DOHH2 (cell line): ENCODE results near the gene KIT.

Experiments used
- H3F3A ChIP-seq: fragments of 200-600 bp; sonication (generic), shearing (Covaris generic); 2 replicates; pipeline ENCODE4 v1.6.0; 2016; ENCODE audit warnings: antibody characterized with exemption, mild to moderate bottlenecking; ENCODE audit not compliant: control insufficient read depth, insufficient read depth
- H3K27ac ChIP-seq: fragments of 200-600 bp; sonication (generic); 2 replicates; pipeline ENCODE4 v1.5.1; 2014; ENCODE audit warnings: low read depth, mild to moderate bottlenecking, low read length, moderate library complexity
- H3K27me3 ChIP-seq: fragments of 200-600 bp; sonication (generic); 2 replicates; pipeline ENCODE4 v1.6.1; 2014; ENCODE audit warnings: mild to moderate bottlenecking, low read length, mixed read lengths; ENCODE audit not compliant: control insufficient read depth
- H3K36me3 ChIP-seq: fragments of 200-600 bp; sonication (generic); 2 replicates; pipeline ENCODE4 v1.6.1; 2014; ENCODE audit warnings: mild to moderate bottlenecking, low read length, moderate library complexity, mixed read lengths; ENCODE audit not compliant: control insufficient read depth
- H3K4me1 ChIP-seq: fragments of 200-600 bp; sonication (generic); 2 replicates; pipeline ENCODE4 v1.6.1; 2014; ENCODE audit warnings: mild to moderate bottlenecking, low read length, mixed read lengths; ENCODE audit not compliant: control insufficient read depth
- H3K4me2 ChIP-seq: fragments of 200-600 bp; sonication (generic); 2 replicates; pipeline ENCODE4 v1.6.0; 2014; ENCODE audit warnings: mild to moderate bottlenecking, low read length, moderate library complexity
- H3K4me3 ChIP-seq: fragments of 200-600 bp; sonication (generic); 2 replicates; pipeline ENCODE4 v1.5.1; 2014; ENCODE audit warnings: mild to moderate bottlenecking, low read length, mixed read lengths
- H3K79me2 ChIP-seq: fragments of 200-600 bp; sonication (generic); 2 replicates; pipeline ENCODE4 v1.6.1; 2014; ENCODE audit warnings: mild to moderate bottlenecking, low read length, mixed read lengths; ENCODE audit not compliant: control insufficient read depth
- H3K9me2 ChIP-seq: fragments of 200-600 bp; sonication (generic); replicated peaks from 2 replicates; pipeline ENCODE4 v1.6.1; 2014; ENCODE audit warnings: mild to moderate bottlenecking, low read length, mixed read lengths; ENCODE audit not compliant: control insufficient read depth
- H3K9me3 ChIP-seq: fragments of 200-600 bp; sonication (generic); 2 replicates; pipeline ENCODE4 v1.6.1; 2014; ENCODE audit warnings: antibody characterized with exemption, low read length, mixed read lengths; ENCODE audit not compliant: control insufficient read depth, insufficient read depth
- H4K20me1 ChIP-seq: fragments of 200-600 bp; sonication (generic); 2 replicates; pipeline ENCODE4 v1.6.0; 2014; ENCODE audit warnings: low read depth, mild to moderate bottlenecking, antibody characterized with exemption, low read length, moderate library complexity; ENCODE audit not compliant: control insufficient read depth, insufficient read depth
- EZH2phosphoT487 ChIP-seq: fragments of 200-600 bp; sonication (generic); IDR thresholded peaks from 2 replicates; pipeline ENCODE4 v1.6.1; 2017; ENCODE audit warnings: borderline replicate concordance, mild to moderate bottlenecking, antibody characterized with exemption, low read length, moderate library complexity, mixed read lengths
- TF ChIP-seq, protein P1 (sequence below): fragments of 200-600 bp; sonication (generic); IDR thresholded peaks from one replicate; pipeline ENCODE4 v1.5.1; 2014; ENCODE audit warnings: antibody characterized with exemption, mild to moderate bottlenecking, low read depth, low read length; ENCODE audit not compliant: poor library complexity, severe bottlenecking

The KIT gene

DNA sequence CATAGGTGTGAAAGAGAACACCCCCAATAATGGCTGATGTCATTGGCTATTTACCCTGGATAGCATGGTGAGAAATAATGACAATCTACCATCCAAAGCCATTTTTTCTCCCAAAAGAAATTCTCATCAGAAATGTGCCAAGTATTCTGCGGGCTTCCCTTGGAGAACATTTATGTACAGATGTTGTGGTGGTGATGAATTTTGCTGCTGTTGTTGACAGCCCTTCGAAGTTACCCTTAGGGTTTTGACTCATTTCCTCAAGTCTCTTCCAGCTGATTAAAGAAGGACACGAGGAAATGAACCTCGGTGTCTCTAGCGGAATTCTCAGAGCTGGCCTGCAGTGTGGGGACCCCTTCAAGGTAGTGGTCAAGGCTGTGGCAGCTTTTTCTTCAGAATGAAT lies 3.4 kb downstream of the KIT start:
- Histone ChIP-seq H3K27me3 (no peaks in the 10 kb centered on the region; the same call in 1 of the 2 replicates), H3K9me3 (no peaks in the 10 kb centered on the region; the same call in 1 of the 2 replicates), H3K79me2 (no peaks in the 10 kb centered on the region), H3F3A (no peaks in the 10 kb centered on the region), H3K4me2 (no peak overlapping the region), H3K27ac (no peak overlapping the region), H3K4me1 (no peaks in the 10 kb centered on the region), H3K4me3 (no peak overlapping the region), H3K36me3 (no peaks in the 10 kb centered on the region), H4K20me1 (no peaks in the 10 kb centered on the region), H3K9me2 (no peaks in the 10 kb centered on the region)
- no peak for TF ChIP-seq EZH2phosphoT487
- TF ChIP-seq, protein P1, sequence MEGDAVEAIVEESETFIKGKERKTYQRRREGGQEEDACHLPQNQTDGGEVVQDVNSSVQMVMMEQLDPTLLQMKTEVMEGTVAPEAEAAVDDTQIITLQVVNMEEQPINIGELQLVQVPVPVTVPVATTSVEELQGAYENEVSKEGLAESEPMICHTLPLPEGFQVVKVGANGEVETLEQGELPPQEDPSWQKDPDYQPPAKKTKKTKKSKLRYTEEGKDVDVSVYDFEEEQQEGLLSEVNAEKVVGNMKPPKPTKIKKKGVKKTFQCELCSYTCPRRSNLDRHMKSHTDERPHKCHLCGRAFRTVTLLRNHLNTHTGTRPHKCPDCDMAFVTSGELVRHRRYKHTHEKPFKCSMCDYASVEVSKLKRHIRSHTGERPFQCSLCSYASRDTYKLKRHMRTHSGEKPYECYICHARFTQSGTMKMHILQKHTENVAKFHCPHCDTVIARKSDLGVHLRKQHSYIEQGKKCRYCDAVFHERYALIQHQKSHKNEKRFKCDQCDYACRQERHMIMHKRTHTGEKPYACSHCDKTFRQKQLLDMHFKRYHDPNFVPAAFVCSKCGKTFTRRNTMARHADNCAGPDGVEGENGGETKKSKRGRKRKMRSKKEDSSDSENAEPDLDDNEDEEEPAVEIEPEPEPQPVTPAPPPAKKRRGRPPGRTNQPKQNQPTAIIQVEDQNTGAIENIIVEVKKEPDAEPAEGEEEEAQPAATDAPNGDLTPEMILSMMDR = no peak

DNA sequence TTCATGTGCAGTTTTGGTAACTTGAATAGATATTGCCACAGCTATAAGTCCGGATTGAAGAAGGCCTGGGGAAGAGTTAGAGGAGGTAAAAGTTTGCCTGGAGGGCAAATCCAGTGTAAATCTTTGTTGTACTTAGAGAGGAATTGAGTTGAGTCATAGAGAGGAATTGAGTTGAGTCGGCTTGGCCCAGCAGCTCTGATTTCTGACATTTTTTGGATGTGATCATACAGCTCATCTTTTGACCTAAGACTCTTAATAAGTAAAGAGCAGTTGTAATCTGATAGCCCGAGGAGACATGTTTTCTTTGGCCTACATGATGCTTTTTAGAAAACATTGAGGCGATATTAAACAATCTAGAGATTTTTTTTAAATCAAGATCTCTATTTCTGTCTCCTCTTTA lies 3.9 kb downstream of the KIT start:
- Histone ChIP-seq H3K4me1 (no peaks in the 10 kb centered on the region), H3K9me2 (no peaks in the 10 kb centered on the region), H3K79me2 (no peaks in the 10 kb centered on the region), H4K20me1 (no peaks in the 10 kb centered on the region), H3K4me3 (no peak overlapping the region), H3K9me3 (no peaks in the 10 kb centered on the region; the same call in 1 of the 2 replicates), H3K36me3 (no peaks in the 10 kb centered on the region), H3K27me3 (no peaks in the 10 kb centered on the region; the same call in 1 of the 2 replicates), H3K27ac (no peak overlapping the region), H3F3A (no peaks in the 10 kb centered on the region), H3K4me2 (no peak overlapping the region)
- TF ChIP-seq, protein P1 = no peak
- TF ChIP-seq EZH2phosphoT487 = no peak

GRCh38 chr4:54662123-54662522 lies 4.4 kb downstream of the KIT start:
- no peaks in the 10 kb centered on the region for H3K9me2 ChIP-seq
- no peak for TF ChIP-seq EZH2phosphoT487
- TF ChIP-seq, protein P1 = no peak
- H3K27me3 ChIP-seq = no peaks in the 10 kb centered on the region; the same call in 1 of the 2 replicates
- no peaks in the 10 kb centered on the region for H3F3A ChIP-seq
- no peaks in the 10 kb centered on the region for H3K36me3 ChIP-seq
- no peaks in the 10 kb centered on the region for H4K20me1 ChIP-seq
- no peaks in the 10 kb centered on the region; the same call in 1 of the 2 replicates for H3K9me3 ChIP-seq
- no peak overlapping the region for H3K4me3 ChIP-seq
- H3K27ac ChIP-seq = no peak overlapping the region
- no peaks in the 10 kb centered on the region for H3K79me2 ChIP-seq
- H3K4me2 ChIP-seq = no peak overlapping the region
- no peaks in the 10 kb centered on the region for H3K4me1 ChIP-seq
